Measurements from ENCODE around the gene ABRACL. TPM values are rescaled to one million over a fixed set of nuclear protein-coding genes. Genes with fewer than 3 reads are reported as not detected.
"Not testable (repeated sequence)": the region's sequence is repeated elsewhere in the genome, so short reads cannot be mapped to it uniquely, and the experiment has no call there.

ABRACL gene
- total RNA-seq, 2 experiments from 2014 or later = 132 to 174 TPM

- H3K36me3 Mint-ChIP-seq (ENCODE audit: low read depth); DNase-seq; H3K9me3 Mint-ChIP-seq; H3K27ac Mint-ChIP-seq; POLR2A ChIA-PET; H3K4me1 Mint-ChIP-seq; CTCF ChIA-PET; H3K4me3 Mint-ChIP-seq; H3K27me3 Mint-ChIP-seq: not testable (repeated sequence)
Measured at GRCh38 chr6:138993410-138993809, 35.1 kb upstream of the ABRACL start.

- H3K4me3 Mint-ChIP-seq = no peak overlapping the region
- ChIA-PET POLR2A (no interaction called here), CTCF (interaction anchor here (0.7 kb wide), 1 partner anchor 9 kb away, joined by 4 read pairs; no protein-coding TSS in a partner anchor)
Measured at GRCh38 chr6:138996524-138996923, 32.0 kb upstream of the ABRACL start.

DNA sequence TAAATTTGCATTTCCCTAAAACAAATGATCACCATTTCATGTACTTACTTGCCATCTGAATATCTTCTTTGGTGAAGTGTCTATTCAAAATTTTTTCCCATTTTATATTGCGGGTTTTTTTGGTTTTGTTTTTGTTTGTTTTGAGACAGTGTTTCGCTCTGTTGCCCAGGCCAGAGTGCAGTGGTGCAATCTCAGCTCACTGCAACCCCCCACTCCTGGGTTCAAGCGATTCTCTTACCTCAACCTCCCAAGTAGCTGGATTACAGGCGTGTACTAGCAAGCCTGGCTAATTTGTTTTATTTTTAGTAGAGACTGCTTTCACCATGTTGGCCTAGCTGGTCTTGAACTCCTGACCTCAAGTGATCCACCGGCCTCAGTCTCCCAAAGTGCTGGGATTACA, 31.4 kb upstream of the ABRACL start:
- no peak overlapping the region for H3K4me3 Mint-ChIP-seq
- ChIA-PET CTCF (no interaction called here), POLR2A (no interaction called here)
- no peak overlapping the region for H3K27ac Mint-ChIP-seq
- H3K4me1 Mint-ChIP-seq = peaks cover 2% of the 10 kb centered on the region
- H3K9me3 Mint-ChIP-seq = no peaks in the 10 kb centered on the region
- DNase-seq = no peak
- no peaks in the 10 kb centered on the region for H3K27me3 Mint-ChIP-seq
- no peaks in the 10 kb centered on the region for H3K36me3 Mint-ChIP-seq (ENCODE audit: low read depth)

More at GRCh38 chr6:138996524-138996923, 32.0 kb upstream of the ABRACL start:
- no peaks in the 10 kb centered on the region for H3K9me3 Mint-ChIP-seq
- H3K27me3 Mint-ChIP-seq = no peaks in the 10 kb centered on the region
- H3K4me1 Mint-ChIP-seq = peaks cover 2% of the 10 kb centered on the region
- no peak for DNase-seq
- no peak overlapping the region for H3K27ac Mint-ChIP-seq
- no peaks in the 10 kb centered on the region for H3K36me3 Mint-ChIP-seq (ENCODE audit: low read depth)

DNA sequence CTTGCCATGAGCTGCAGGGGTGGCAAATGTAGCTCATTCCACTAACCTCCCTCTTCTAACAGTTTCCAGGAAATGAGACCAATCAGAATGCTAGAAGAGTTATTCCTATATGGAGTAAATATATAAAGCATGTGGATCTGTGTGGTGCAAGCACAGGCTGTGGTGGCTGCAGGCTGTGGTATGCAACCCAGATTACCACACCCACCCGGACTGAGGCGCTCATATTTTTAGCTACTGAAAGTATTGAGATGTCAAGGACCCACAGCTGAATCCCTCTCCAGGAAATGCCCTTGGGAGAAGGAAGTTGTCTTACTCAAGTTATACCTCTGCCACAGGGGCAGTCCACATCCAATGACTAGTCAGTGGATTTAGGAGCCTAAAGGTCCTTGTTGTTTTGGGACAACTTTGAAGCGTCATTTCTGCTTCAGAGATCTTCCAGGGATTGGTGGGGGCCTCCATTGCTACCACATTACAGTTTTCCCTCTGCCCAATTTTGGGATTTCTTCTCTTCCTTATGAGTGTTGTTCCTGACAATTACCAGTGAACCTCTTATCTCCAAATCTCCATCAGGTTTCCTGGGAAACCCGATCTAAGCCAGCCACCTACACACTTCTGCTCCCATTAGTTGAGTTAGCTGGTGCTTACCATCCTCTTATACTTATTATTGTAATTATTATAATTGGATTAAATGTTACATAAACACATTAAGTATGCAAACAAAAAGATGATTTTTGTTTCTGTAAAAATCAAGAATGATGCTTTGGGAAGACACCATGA, 28.4 kb upstream of the ABRACL start:
- ChIA-PET POLR2A (no interaction called here), CTCF (no interaction called here)
- Mint-ChIP-seq H3K27me3 (no peaks in the 10 kb centered on the region), H3K36me3 (ENCODE audit: low read depth) (no peaks in the 10 kb centered on the region), H3K4me3 (no peak overlapping the region), H3K9me3 (no peaks in the 10 kb centered on the region), H3K4me1 (peaks cover 2% of the 10 kb centered on the region), H3K27ac (no peak overlapping the region)
- DNase-seq = no peak

DNA sequence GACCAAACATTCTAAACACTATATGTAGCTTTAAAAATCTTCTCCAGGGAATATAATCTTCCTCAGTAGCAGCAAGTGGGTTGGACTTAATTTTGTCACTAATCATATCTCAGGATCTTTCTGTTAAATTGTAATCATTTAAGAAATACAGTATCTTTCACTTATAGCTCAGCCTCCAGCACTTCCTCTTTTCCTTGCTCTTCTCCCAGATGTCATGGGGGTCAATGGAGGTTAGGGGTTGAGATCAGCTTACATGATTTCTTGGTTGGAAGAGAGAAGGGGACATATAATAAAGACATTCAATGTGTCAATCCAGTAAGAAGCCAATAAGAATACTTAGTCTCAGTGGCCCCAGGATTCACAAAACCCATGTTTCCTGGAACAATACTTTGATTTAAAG, 24.8 kb upstream of the ABRACL start:
- POLR2A ChIA-PET = no interaction called here
- Mint-ChIP-seq H3K4me1 (peaks cover 2% of the 10 kb centered on the region), H3K36me3 (ENCODE audit: low read depth) (no peaks in the 10 kb centered on the region), H3K9me3 (no peaks in the 10 kb centered on the region), H3K27me3 (no peaks in the 10 kb centered on the region), H3K27ac (no peak overlapping the region), H3K4me3 (no peak overlapping the region)
- no peak for DNase-seq
- CTCF ChIA-PET = no interaction called here

- H3K36me3 Mint-ChIP-seq (ENCODE audit: low read depth) = no peaks in the 10 kb centered on the region
- no peaks in the 10 kb centered on the region for H3K27me3 Mint-ChIP-seq
- no peak for DNase-seq
- ChIA-PET POLR2A (no interaction called here), CTCF (no interaction called here)
- no peaks in the 10 kb centered on the region for H3K4me1 Mint-ChIP-seq
- no peak overlapping the region for H3K4me3 Mint-ChIP-seq
- no peak overlapping the region for H3K27ac Mint-ChIP-seq
- no peaks in the 10 kb centered on the region for H3K9me3 Mint-ChIP-seq
Measured at GRCh38 chr6:139006477-139006876, 22.1 kb upstream of the ABRACL start.

DNA sequence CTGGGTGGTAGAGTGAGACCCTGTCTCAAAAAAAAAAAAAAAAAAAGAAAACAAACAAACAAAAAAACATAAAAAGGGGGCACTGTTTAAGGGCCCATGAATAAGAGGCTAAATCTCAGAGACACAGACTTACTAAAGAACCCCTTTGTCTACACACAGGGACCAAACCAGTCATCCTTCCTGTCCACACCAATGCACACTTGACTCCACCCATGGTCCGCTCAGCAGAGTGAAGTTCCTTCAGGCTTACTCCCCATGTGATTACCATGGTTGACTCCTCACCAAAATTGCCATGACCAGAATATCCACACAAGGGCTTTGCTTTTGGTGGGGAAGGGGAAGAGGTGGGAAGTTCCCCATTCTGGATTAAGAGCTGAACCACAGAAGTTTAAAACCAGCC, 21.1 kb upstream of the ABRACL start:
- no peak overlapping the region for H3K27ac Mint-ChIP-seq
- ChIA-PET POLR2A (no interaction called here), CTCF (interaction anchor here (1.5 kb wide), 1 partner anchor 13 kb away, joined by 3 read pairs; no protein-coding TSS in a partner anchor)
- H3K27me3 Mint-ChIP-seq = no peaks in the 10 kb centered on the region
- no peak overlapping the region for H3K4me3 Mint-ChIP-seq
- no peak for DNase-seq
- H3K9me3 Mint-ChIP-seq = no peaks in the 10 kb centered on the region
- no peaks in the 10 kb centered on the region for H3K4me1 Mint-ChIP-seq
- H3K36me3 Mint-ChIP-seq (ENCODE audit: low read depth) = no peaks in the 10 kb centered on the region

DNA sequence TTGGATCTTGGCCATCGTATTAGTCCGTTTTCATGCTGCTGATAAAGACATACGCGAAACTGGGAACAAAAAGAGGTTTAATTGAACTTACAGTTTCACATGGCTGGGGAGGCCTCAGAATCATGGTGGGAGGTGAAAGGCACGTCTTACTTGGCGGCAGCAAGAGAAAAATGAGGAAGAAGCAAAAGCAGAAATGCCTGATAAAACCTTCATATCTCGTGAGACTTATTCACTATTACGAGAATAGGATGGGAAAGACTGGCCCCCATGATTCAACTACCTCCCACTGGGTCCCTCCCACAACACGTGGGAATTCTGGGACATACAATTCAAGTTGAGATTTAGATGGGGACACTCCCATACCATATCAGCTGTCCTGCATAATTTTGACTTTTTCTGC, 20.4 kb upstream of the ABRACL start:
- no peak overlapping the region for H3K4me3 Mint-ChIP-seq
- H3K9me3 Mint-ChIP-seq = no peaks in the 10 kb centered on the region
- ChIA-PET POLR2A (no interaction called here), CTCF (interaction anchor here (1.5 to 1.7 kb wide), 2 partner anchors 13 to 22 kb away, joined by 3 read pairs; no protein-coding TSS in a partner anchor)
- H3K27me3 Mint-ChIP-seq = no peaks in the 10 kb centered on the region
- H3K36me3 Mint-ChIP-seq (ENCODE audit: low read depth) = no peaks in the 10 kb centered on the region
- no peak for DNase-seq
- H3K27ac Mint-ChIP-seq = no peak overlapping the region
- H3K4me1 Mint-ChIP-seq = no peaks in the 10 kb centered on the region

DNA sequence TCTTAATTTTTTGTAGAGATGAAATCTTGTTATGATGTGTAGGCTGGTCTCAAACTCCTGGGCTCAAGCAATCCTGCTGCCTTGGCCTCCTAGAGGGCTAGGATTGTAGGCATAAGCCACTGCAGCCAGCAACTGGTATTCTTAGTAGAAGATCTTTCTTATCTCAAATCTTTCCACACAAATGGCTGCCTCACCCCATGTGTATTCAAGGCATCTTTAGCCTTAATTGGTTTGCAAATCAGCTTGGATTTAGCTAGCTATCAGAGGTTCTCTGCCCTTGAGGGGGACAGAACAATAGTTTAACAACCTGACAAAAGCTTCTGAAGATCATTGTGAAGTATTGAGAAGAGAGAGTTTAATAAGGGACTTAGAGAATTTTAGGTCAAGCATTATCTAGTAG, 17.9 kb upstream of the ABRACL start:
- H3K9me3 Mint-ChIP-seq = no peaks in the 10 kb centered on the region
- ChIA-PET POLR2A (no interaction called here), CTCF (no interaction called here)
- no peak overlapping the region for H3K27ac Mint-ChIP-seq
- no peaks in the 10 kb centered on the region for H3K36me3 Mint-ChIP-seq (ENCODE audit: low read depth)
- no peak for DNase-seq
- H3K4me1 Mint-ChIP-seq = no peaks in the 10 kb centered on the region
- H3K4me3 Mint-ChIP-seq = no peak overlapping the region
- no peaks in the 10 kb centered on the region for H3K27me3 Mint-ChIP-seq

DNA sequence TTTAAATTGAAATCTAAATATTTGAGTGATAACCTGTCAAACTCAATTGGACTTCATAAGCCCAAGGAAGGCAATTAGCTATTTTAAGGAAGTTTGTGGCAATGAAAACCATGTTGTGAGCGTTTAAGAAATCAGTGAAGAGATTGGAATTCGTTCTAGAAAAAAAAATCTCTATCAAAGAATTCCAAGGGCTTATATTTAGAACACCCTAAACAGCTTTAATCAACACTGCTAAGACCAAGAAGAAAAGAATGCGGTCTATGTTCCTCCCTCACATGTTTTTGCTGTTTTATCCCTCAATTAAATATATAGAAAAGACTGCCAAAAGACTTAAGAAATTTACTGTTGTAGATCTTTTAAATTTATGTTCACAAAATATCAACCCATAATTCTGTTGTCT, 16.6 kb upstream of the ABRACL start:
- H3K36me3 Mint-ChIP-seq (ENCODE audit: low read depth) = no peaks in the 10 kb centered on the region
- ChIA-PET CTCF (no interaction called here), POLR2A (no interaction called here)
- H3K9me3 Mint-ChIP-seq = no peaks in the 10 kb centered on the region
- no peak overlapping the region for H3K27ac Mint-ChIP-seq
- no peak for DNase-seq
- H3K4me3 Mint-ChIP-seq = no peak overlapping the region
- no peaks in the 10 kb centered on the region for H3K4me1 Mint-ChIP-seq
- no peaks in the 10 kb centered on the region for H3K27me3 Mint-ChIP-seq

DNA sequence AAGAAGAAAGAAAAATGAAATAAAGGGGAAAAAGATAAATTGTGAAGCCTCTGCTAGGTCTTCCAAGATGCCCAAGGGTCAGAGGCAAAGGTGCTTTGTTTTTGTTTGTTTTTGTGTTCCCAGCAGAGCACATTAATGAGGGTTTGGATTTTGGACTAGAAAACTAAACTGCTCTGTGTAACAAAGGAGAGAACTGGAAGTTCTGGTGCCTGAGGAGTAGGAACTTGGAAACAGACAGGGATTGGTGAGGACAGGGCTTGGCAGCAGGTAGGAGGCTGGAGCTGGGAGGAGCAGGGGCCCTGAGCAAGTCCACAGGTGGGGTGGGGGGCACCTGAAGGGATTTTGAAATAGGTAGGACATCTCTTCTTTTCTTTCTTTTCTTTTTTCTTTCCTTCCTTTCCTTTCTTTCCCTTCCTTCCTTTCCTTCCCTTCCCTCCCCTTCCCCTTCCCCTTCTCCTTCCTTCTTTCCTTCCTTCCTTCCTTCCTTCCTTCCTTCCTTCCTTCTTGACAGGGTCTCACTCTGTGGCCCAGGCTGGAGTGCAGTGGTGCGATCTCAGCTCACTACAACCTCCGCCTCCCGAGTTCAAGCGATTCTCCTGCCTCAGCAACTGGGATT, 15.3 kb upstream of the ABRACL start:
- ChIA-PET POLR2A (no interaction called here), CTCF (no interaction called here)
- no peaks in the 10 kb centered on the region for H3K9me3 Mint-ChIP-seq
- H3K36me3 Mint-ChIP-seq (ENCODE audit: low read depth) = no peaks in the 10 kb centered on the region
- no peak overlapping the region for H3K4me3 Mint-ChIP-seq
- no peaks in the 10 kb centered on the region for H3K4me1 Mint-ChIP-seq
- DNase-seq = no peak
- no peaks in the 10 kb centered on the region for H3K27me3 Mint-ChIP-seq
- H3K27ac Mint-ChIP-seq = no peak overlapping the region

GRCh38 chr6:139014945-139015344, 13.6 kb upstream of the ABRACL start:
- H3K9me3 Mint-ChIP-seq = no peaks in the 10 kb centered on the region
- no peak overlapping the region for H3K4me3 Mint-ChIP-seq
- H3K27ac Mint-ChIP-seq = no peak overlapping the region
- no peak for DNase-seq
- no peaks in the 10 kb centered on the region for H3K36me3 Mint-ChIP-seq (ENCODE audit: low read depth)
- ChIA-PET POLR2A (no interaction called here), CTCF (interaction anchor here (1.0 to 1.2 kb wide), 2 partner anchors 33 to 213 kb away, joined by 3 read pairs; no protein-coding TSS in a partner anchor)
- no peaks in the 10 kb centered on the region for H3K27me3 Mint-ChIP-seq
- no peaks in the 10 kb centered on the region for H3K4me1 Mint-ChIP-seq

DNA sequence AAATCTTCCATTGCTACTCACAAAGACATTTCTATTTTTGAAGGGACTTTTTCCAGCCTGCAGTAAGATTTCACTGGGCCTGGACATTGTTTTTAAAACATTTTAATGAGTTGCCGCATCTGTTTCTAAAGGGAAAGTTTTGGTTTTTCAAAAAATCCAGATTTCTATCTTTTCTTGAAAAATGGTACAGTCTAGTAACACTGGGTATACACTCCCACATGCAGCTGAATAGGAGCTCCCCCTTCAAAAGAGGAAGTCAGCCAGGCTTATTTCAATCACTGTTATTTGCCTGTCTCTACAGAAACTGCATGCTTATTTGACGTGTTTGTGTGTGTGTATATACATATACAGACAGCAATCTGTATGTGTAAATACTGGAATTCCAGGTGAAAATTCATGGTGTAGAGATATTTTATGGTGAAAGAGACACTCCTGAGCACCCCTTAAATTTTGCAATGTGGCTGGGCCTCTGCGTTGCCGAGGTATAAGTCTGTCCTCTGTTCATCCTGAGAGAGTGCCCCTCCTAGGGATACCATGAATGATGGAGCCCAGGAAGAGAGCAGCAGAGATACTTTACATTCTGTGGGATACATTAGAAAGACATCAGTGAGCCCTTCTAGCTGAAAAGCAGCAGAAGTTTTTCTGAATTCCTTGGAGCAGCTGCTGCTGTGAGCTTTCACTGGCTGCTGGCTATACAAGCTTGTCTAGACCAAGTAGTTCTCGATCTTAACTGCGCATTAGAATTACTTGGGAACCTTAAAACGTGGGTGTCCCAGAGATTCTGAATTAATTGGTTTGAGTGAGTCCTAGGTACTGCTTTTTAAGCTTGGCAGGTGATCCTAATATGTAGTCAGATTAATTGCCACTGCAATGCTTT, 12.0 kb upstream of the ABRACL start:
- CTCF ChIA-PET = interaction anchor here (1.2 to 1.3 kb wide), 2 partner anchors 15 to 32 kb away, joined by 3 read pairs; no protein-coding TSS in a partner anchor
- Mint-ChIP-seq H3K4me1 (no peaks in the 10 kb centered on the region), H3K27ac (no peak overlapping the region), H3K9me3 (no peaks in the 10 kb centered on the region), H3K27me3 (no peaks in the 10 kb centered on the region), H3K4me3 (no peak overlapping the region), H3K36me3 (ENCODE audit: low read depth) (no peaks in the 10 kb centered on the region)
- POLR2A ChIA-PET = no interaction called here
- no peak for DNase-seq
